ENCODE data around the gene VWA3B. TPM values are rescaled to one million over a fixed set of nuclear protein-coding genes. Genes with fewer than 3 reads are reported as not detected.
"Not testable (repeated sequence)": the region's sequence is repeated elsewhere in the genome, so short reads cannot be mapped to it uniquely, and the experiment has no call there.

Gene VWA3B
- total RNA-seq, 1 donor from 2014 or later: 0.17 TPM

DNA sequence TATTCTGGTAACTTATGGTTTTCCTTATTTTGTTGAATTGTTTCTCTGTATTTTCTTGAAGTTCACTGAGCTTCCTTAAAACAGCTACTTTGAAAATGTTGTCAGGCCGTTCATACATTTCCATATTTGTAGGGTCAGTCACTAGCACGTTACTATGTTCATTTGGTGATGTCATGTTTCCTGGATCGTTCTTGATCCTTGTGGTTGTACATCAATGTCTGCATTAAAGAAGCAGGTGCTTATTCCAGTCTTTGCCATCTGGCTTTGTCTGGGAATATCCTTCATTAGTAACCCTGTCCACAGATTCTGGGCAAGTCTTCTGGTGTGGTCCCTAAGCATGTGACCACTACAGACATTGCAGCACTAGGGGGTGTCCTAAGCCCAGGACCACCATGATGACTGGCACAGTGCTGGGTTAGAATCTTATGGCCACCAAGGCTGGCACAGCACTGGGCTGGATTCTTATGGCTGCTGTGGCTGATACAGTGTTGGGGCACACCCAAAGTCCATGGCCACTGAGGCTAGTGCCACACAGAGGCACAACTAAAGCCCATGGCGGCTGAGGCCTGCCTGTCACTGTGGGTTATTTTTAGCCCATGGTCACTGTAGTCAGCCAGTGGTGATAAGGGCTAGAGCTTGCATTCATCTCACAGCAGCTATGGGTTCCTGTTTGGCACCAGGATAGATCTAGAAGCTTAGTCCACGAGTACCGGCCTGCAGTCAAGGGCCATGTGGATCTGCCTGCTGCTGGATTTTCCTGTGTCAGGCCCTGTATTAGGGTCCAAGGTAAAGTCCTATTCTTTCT lies 13.2 kb downstream of the VWA3B start:
- intact Hi-C loops (cut with DNase I): no loop called here
- DNase-seq: no peak

DNA sequence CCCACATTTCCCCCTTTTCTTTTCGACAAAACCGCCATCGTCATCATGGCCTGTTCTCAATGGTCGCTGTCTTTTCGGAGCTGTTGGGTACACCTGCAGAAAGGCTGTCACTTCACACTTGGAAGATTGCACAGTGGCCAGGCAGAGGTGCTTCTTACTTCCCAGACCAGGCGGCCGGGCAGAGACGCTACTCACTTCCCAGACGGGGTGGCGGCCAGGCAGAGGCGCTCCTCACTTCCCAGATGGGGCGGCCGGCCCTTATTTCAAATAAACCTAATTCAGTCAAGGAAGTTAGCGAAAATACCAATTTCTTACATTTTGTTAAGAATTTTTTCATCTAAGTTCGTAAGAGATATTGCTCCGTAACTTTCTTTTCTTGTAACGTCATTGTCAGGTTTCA lies 15.3 kb downstream of the VWA3B start:
- H3K27ac ChIP-seq; H3K4me1 ChIP-seq; ATAC-seq; DNase-seq; intact Hi-C loops (cut with DNase I); H3K36me3 ChIP-seq; H3K27me3 ChIP-seq; H3K4me3 ChIP-seq: not testable (repeated sequence)
- peaks cover 18% of the 10 kb centered on the region for H3K9me3 ChIP-seq

More for the DNA sequence above, 13.2 kb downstream of the VWA3B start:
- TF ChIP-seq, protein P1, sequence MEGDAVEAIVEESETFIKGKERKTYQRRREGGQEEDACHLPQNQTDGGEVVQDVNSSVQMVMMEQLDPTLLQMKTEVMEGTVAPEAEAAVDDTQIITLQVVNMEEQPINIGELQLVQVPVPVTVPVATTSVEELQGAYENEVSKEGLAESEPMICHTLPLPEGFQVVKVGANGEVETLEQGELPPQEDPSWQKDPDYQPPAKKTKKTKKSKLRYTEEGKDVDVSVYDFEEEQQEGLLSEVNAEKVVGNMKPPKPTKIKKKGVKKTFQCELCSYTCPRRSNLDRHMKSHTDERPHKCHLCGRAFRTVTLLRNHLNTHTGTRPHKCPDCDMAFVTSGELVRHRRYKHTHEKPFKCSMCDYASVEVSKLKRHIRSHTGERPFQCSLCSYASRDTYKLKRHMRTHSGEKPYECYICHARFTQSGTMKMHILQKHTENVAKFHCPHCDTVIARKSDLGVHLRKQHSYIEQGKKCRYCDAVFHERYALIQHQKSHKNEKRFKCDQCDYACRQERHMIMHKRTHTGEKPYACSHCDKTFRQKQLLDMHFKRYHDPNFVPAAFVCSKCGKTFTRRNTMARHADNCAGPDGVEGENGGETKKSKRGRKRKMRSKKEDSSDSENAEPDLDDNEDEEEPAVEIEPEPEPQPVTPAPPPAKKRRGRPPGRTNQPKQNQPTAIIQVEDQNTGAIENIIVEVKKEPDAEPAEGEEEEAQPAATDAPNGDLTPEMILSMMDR (IDR thresholded peaks at IDR 0.05): no peak
- no peaks in the 10 kb centered on the region for H3K4me1 ChIP-seq
- H3K9me3 ChIP-seq: peaks cover 18% of the 10 kb centered on the region
- ATAC-seq: no peak
- no peak overlapping the region for H3K4me3 ChIP-seq
- H3K36me3 ChIP-seq: no peaks in the 10 kb centered on the region
- H3K27ac ChIP-seq: no peak overlapping the region
- no peaks in the 10 kb centered on the region for H3K27me3 ChIP-seq

DNA sequence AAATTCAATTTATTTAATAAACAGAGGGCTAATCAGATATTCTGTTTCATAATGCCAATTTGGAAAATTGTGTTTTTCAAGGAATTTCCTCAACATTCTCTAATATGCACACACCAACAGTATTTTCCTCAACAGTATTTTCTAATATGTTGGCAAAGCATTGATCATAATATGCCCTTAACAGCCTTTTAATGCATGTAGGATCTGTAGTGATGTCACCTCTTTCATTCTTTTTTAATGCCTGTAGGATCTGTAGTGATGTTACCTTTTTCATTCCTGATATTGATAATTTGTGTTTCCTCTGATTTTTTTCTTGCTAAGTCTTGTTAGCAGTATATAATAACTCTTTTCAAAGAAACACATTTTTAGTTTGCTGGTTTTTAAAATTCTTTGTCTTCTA lies 15.9 kb downstream of the VWA3B start:
- no peak overlapping the region for H3K4me3 ChIP-seq
- no peaks in the 10 kb centered on the region for H3K4me1 ChIP-seq
- ATAC-seq: no peak
- no peak overlapping the region for H3K27ac ChIP-seq
- intact Hi-C loops (cut with DNase I): no loop called here
- no peak for DNase-seq
- no peaks in the 10 kb centered on the region for H3K36me3 ChIP-seq
- H3K9me3 ChIP-seq: peaks cover 18% of the 10 kb centered on the region
- TF ChIP-seq, protein P1 (IDR thresholded peaks at IDR 0.05): no peak
- H3K27me3 ChIP-seq: no peaks in the 10 kb centered on the region

DNA sequence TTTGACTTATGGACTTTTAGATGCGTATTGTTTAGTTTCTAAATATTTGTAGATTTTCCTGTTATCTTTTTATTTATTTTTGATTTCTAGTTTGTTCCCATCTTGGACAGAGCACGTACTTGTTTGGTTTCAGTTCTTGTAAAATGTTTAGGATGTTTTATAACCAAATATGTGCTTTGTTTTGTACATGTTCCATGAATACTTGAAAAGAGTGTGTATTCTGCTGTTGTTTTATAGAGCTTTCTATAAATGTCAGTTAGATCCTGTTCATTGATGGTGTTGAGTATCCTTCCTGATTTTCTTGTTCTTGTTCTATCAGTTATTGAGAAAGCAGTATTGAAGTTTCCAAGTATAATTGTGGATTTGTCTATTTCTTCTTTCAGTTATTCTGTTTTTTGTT lies 21.1 kb downstream of the VWA3B start:
- ATAC-seq: no peak
- no peaks in the 10 kb centered on the region for H3K4me1 ChIP-seq
- H3K4me3 ChIP-seq: no peak overlapping the region
- no peaks in the 10 kb centered on the region for H3K36me3 ChIP-seq
- DNase-seq: no peak
- no peaks in the 10 kb centered on the region for H3K27me3 ChIP-seq
- peaks cover 11% of the 10 kb centered on the region for H3K9me3 ChIP-seq
- H3K27ac ChIP-seq: no peak overlapping the region
- TF ChIP-seq, protein P1 (IDR thresholded peaks at IDR 0.05): no peak
- intact Hi-C loops (cut with DNase I): no loop called here

DNA sequence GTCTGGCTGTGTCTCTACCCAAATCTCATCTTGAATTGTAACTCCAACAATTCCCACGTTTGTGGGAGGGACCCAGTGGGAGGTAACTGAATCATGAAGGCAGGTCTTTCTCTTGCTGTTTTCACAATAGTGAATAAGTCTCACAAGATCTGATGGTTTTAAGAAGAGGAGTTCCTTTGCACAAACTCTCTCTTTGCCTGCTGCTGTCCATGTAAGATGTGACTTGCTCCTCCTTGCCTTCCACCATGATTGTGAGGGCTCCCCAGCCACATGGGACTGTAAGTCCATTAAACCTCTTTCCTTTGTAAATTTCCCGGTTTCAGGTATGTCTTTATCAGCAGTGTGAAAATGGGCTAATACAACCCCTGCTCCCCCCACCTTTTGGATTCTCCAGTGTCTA lies 23.8 kb downstream of the VWA3B start:
- TF ChIP-seq, protein P1 (IDR thresholded peaks at IDR 0.05): no peak
- H3K9me3 ChIP-seq: no peaks in the 10 kb centered on the region
- no peaks in the 10 kb centered on the region for H3K4me1 ChIP-seq
- no peak overlapping the region for H3K27ac ChIP-seq
- ATAC-seq (no peak), DNase-seq (no peak)
- H3K4me3 ChIP-seq: no peak overlapping the region
- no peaks in the 10 kb centered on the region for H3K36me3 ChIP-seq
- peaks cover 4% of the 10 kb centered on the region for H3K27me3 ChIP-seq
- intact Hi-C loops (cut with DNase I): no loop called here

DNA sequence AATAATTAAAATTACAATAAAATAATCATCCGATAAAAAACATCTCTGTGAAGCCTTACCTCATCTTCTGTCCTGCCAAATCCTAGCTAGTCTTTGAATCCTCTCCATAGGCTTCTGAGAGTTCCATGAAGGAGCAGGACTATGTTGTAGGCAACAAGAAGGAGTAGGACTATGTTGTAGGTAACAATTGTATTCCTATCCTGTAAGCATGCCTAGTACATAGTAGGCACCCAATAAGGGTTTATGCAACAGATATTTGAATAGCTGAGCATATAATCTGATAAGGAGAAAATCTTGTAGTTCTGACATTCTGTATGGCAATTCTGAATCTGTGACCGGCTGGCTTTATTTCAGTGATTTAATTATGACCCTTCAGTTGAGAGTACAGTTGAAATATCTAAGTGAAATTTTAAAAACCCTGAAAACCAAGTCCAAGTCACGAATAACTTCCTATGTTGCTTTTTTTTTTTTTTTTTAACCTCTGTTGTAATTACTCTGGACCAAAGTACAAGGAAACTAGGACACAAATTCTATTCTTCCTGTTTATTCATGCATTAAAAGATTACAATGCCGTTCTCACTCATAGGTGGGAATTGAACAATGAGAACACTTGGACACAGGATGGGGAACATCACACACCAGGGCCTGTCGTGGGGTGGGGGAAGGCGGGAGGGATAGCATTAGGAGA lies 27.8 kb downstream of the VWA3B start:
- TF ChIP-seq, protein P1 (IDR thresholded peaks at IDR 0.05): no peak
- Histone ChIP-seq H3K27ac (no peak overlapping the region), H3K27me3 (peaks cover 4% of the 10 kb centered on the region), H3K36me3 (no peaks in the 10 kb centered on the region), H3K9me3 (no peaks in the 10 kb centered on the region), H3K4me1 (no peaks in the 10 kb centered on the region), H3K4me3 (no peak overlapping the region)
- intact Hi-C loops (cut with DNase I): no loop called here
- no peak for ATAC-seq
- no peak for DNase-seq

All from upper lobe of right lung (tissue), 1 donor.